HG03565 (cell line): Measurements from ENCODE around the gene LOXL3.
"Not testable (repeated sequence)": the region's sequence is repeated elsewhere in the genome, so short reads cannot be mapped to it uniquely, and the experiment has no call there.

ENCODE experiments used
- ATAC-seq: cut with Tn5 transposase; IDR thresholded peaks from one replicate; pipeline ENCODE4 v1.9.1; 2021; ENCODE audit warnings: mild to moderate bottlenecking, moderate library complexity; ENCODE audit not compliant: unreplicated experiment

Gene LOXL3

GRCh38 chr2:74496997-74497776, 56.6 kb downstream of the LOXL3 start:
- no peak for ATAC-seq

GRCh38 chr2:74495440-74495839, 58.3 kb downstream of the LOXL3 start:
- ATAC-seq = no peak

- no peak for ATAC-seq
These were observed 60.2 kb downstream of the LOXL3 start for GRCh38 chr2:74493546-74493945.

GRCh38 chr2:74491648-74492544, 61.8 kb downstream of the LOXL3 start:
- ATAC-seq = no peak

GRCh38 chr2:74489906-74490305, 63.8 kb downstream of the LOXL3 start:
- no peak for ATAC-seq

- no peak for ATAC-seq
These were observed 64.9 kb downstream of the LOXL3 start for GRCh38 chr2:74488643-74489481.

GRCh38 chr2:74486141-74486540, 67.6 kb downstream of the LOXL3 start:
- no peak for ATAC-seq

GRCh38 chr2:74483675-74484164, 70.0 kb downstream of the LOXL3 start:
- not testable (repeated sequence) for ATAC-seq

- ATAC-seq = peak; percentile 68
These were observed 70.7 kb downstream of the LOXL3 start, which contains the start of the genes CCDC142 and TTC31 for GRCh38 chr2:74482801-74483674. Gene CCDC142 (minus strand): TSS chr2:74482998. CDS start chr2:74482837, 161 bp downstream. Gene TTC31 (plus strand): TSS chr2:74483081. CDS start chr2:74483096, 15 bp downstream.
